K562 (cell line): Measurements from ENCODE around the gene HIPK2. TPM values are rescaled to one million over a fixed set of nuclear protein-coding genes. Genes with fewer than 3 reads are reported as not detected.

ENCODE experiments used
- ATAC-seq: fragments of 200-7000 bp; cut with Tn5 transposase; 3 replicates; pipeline ENCODE4 v1.9.1; 2020; ENCODE audit warnings: moderate library complexity
- BruUV-seq: library from RNA; stranded (reverse); fragments of 400-500 nt; replicated peaks from 2 replicates; lab custom pipeline; 2021; lab: Mats Ljungman, UMichigan
- CTCF ChIA-PET: fragments of 300-600 bp; formaldehyde crosslinking; extraction: SDS; loops from one replicate; lab custom pipeline; 2021; ENCODE audit warnings: low intra/inter-chr PET ratio; lab: Yijun Ruan, JAX
- POLR2A ChIA-PET: fragments of 300-600, 350-650 bp; sonication (Branson Sonifier 250); formaldehyde crosslinking; extraction: SDS; loops from one replicate; lab custom pipeline; 2021; ENCODE audit warnings: antibody characterized with exemption, inconsistent platforms; lab: Yijun Ruan, JAX
- DNase-seq, 4 experiments: peaks; one replicate each; pipeline versions ENCODE4 v3.0.0 to v3.0.0-alpha.2; 2011 to 2018; ENCODE audit warnings: low spot score in 3 of 4, mixed read lengths in 3 of 4; ENCODE audit errors: extremely low read depth in 1 of 4
- FAIRE-seq: peaks from 2 replicates; lab custom pipeline; 2011; peaks lifted over from hg19 to GRCh38; lab: Jason Lieb, UNC
- H2AFZ ChIP-seq: 2 replicates; pipeline ENCODE4 v1.6.0; 2011; ENCODE audit warnings: low read depth, low read length, control low read depth, inconsistent platforms
- H3K27ac ChIP-seq: fragments of 200-600 bp; 3 replicates; pipeline ENCODE4 v1.8.0; 2011; ENCODE audit warnings: low read depth, mild to moderate bottlenecking, control low read depth, inconsistent platforms, low read length, moderate library complexity, mixed read lengths; ENCODE audit errors: extremely low read depth
- H3K27me3 ChIP-seq, 2 experiments: fragments of 300-600 bp in 1 of 2; 2 replicates in 1 of 2; 3 replicates in 1 of 2; pipeline versions ENCODE4 v1.6.0 to v1.8.0; 2011; ENCODE audit warnings: inconsistent platforms in 2 of 2, low read length in 2 of 2, mild to moderate bottlenecking in 1 of 2, mixed read lengths in 1 of 2, moderate library complexity in 1 of 2; ENCODE audit not compliant: control insufficient read depth in 2 of 2, insufficient read depth in 2 of 2
- H3K36me3 ChIP-seq: fragments of 300-600 bp; 3 replicates; pipeline ENCODE4 v1.8.0; 2011; ENCODE audit warnings: mild to moderate bottlenecking, low read length, inconsistent platforms; ENCODE audit not compliant: control insufficient read depth, insufficient read depth
- H3K4me1 ChIP-seq, 2 experiments: fragments of 200-600 bp in 1 of 2; replicated peaks in 1 of 2; 2 replicates in 1 of 2; 3 replicates in 1 of 2; pipeline versions ENCODE4 v1.5.1 to v1.8.0; 2011; ENCODE audit warnings: inconsistent platforms in 2 of 2, low read length in 2 of 2, mild to moderate bottlenecking in 1 of 2, mixed read lengths in 1 of 2, moderate library complexity in 1 of 2; ENCODE audit not compliant: control insufficient read depth in 2 of 2, insufficient read depth in 2 of 2
- H3K4me2 ChIP-seq: 2 replicates; pipeline ENCODE4 v1.6.1; 2011; ENCODE audit warnings: low read length, control low read depth, inconsistent platforms, mixed read lengths; ENCODE audit not compliant: insufficient read depth
- H3K4me3 ChIP-seq: fragments of 200-600 bp; sonication (generic), shearing (Covaris generic); 2 replicates; pipeline ENCODE4 v1.5.1; 2016; ENCODE audit warnings: control low read depth, inconsistent platforms
- H3K79me2 ChIP-seq: fragments of 200-600 bp; 3 replicates; pipeline ENCODE4 v1.8.0; 2011; ENCODE audit warnings: low read length, inconsistent platforms; ENCODE audit not compliant: control insufficient read depth, insufficient read depth
- H3K9ac ChIP-seq, 2 experiments: 2 replicates each; pipeline versions ENCODE4 v1.6.0 to v1.6.1; 2011; ENCODE audit warnings: low read depth in 2 of 2, low read length in 2 of 2, control low read depth in 1 of 2, inconsistent platforms in 1 of 2, mild to moderate bottlenecking in 1 of 2, mixed read lengths in 1 of 2; ENCODE audit not compliant: insufficient read depth in 1 of 2
- H3K9me1 ChIP-seq: one replicate; pipeline ENCODE4 v1.6.0; 2011; ENCODE audit warnings: inconsistent platforms, mild to moderate bottlenecking, low read length, moderate library complexity; ENCODE audit not compliant: control insufficient read depth, insufficient read depth
- H3K9me3 ChIP-seq: replicated peaks from 2 replicates; pipeline ENCODE4 v1.5.1; 2011; ENCODE audit warnings: low read depth, low read length, inconsistent platforms; ENCODE audit not compliant: control insufficient read depth, insufficient read depth
- H4K20me1 ChIP-seq: replicated peaks from 2 replicates; pipeline ENCODE4 v1.6.1; 2011; ENCODE audit warnings: low read length, inconsistent platforms, mixed read lengths; ENCODE audit not compliant: control insufficient read depth, insufficient read depth
- ASH1L ChIP-seq: fragments of 450-650 bp; IDR thresholded peaks from 2 replicates; pipeline ENCODE4 v1.6.1; 2018; ENCODE audit warnings: borderline replicate concordance, mild to moderate bottlenecking, low read depth; ENCODE audit not compliant: partially characterized antibody
- RB1 ChIP-seq: fragments of 450-650 bp; IDR thresholded peaks from 2 replicates; pipeline ENCODE4 v1.6.1; 2017; ENCODE audit warnings: low read depth, mild to moderate bottlenecking
- RERE ChIP-seq: sonication (generic); formaldehyde crosslinking; IDR thresholded peaks from 2 replicates; pipeline ENCODE4 v1.8.0; 2023; ENCODE audit warnings: missing genetic modification reagents, mild to moderate bottlenecking, borderline replicate concordance
- SRSF3 ChIP-seq: fragments of 200-400 bp; formaldehyde crosslinking; IDR thresholded peaks from 2 replicates; pipeline ENCODE4 v1.6.1; 2016; ENCODE audit warnings: mild to moderate bottlenecking, low read length, moderate library complexity; ENCODE audit not compliant: insufficient read depth
- THRAP3 ChIP-seq: fragments of 450-650 bp; IDR thresholded peaks from 2 replicates; pipeline ENCODE4 v1.6.1; 2016; ENCODE audit warnings: mild to moderate bottlenecking, inconsistent platforms, borderline replicate concordance
- U2AF1 ChIP-seq: fragments of 200-400 bp; formaldehyde crosslinking; optimal IDR thresholded peaks from 2 replicates; pipeline ENCODE3; 2017; ENCODE audit warnings: mild to moderate bottlenecking, low read depth, low read length, moderate library complexity
- ZBTB26 ChIP-seq: fragments of 450-650 bp; formaldehyde crosslinking; IDR thresholded peaks from 2 replicates; pipeline ENCODE4 v1.4.0; 2022; ENCODE audit warnings: missing genetic modification characterization
- ZNF609 ChIP-seq: sonication (generic); formaldehyde crosslinking; IDR thresholded peaks from 2 replicates; pipeline ENCODE4 v1.8.1; 2023; ENCODE audit warnings: missing genetic modification reagents, mild to moderate bottlenecking, borderline replicate concordance
- WGBS: fragments of 100-300 bp; shearing (Covaris generic); methylation state at CpG from one replicate; pipeline ENCODE4 v1.1.6; 2016; ENCODE audit warnings: low coverage, mixed read lengths; ENCODE audit not compliant: insufficient coverage; ENCODE audit errors: missing lambda C conversion rate; 5-methylcytosine and 5-hydroxymethylcytosine counted together
- in situ Hi-C: fragments of 300-500 bp; cut with MboI; formaldehyde crosslinking; loops from 4 replicates; pipeline ENCODE4 v1.15.0; 2018; ENCODE audit warnings: inconsistent platforms, mixed read lengths
- intact Hi-C: fragments of 100-400 bp; cut with micrococcal nuclease; formaldehyde crosslinking; loops from 2 replicates; pipeline ENCODE4 v1.14.2; 2022
- polyA plus RNA-seq, 8 experiments: library from polyadenylated mRNA; depleted of rRNA in 4 of 8; stranded (reverse) in 5 of 8; unstranded in 3 of 8; fragments of >200 nt; fragmentation: Nextera tagmentation in 2 of 8; fragmentation: Illumina TruSeq in 1 of 8; extraction: Ambion mirVana in 2 of 8; extraction: Trizol in 1 of 8; gene quantifications; 2 replicates each; pipeline versions ENCODE4 v1.2.1 to v1.2.3, GENCODE V29; 2011 to 2014; ENCODE audit warnings: inconsistent platforms in 1 of 8, missing spikeins in 1 of 8
- total RNA-seq, 7 experiments: library from RNA; depleted of rRNA in 6 of 7; stranded (reverse); fragments of >200 nt in 6 of 7; fragmentation: Illumina TruSeq in 2 of 7; extraction: Trizol in 2 of 7; gene quantifications; 2 replicates each; pipeline versions ENCODE4 v1.2.1 to v1.2.3, GENCODE V29; 2011 to 2021; ENCODE audit warnings: low replicate concordance in 1 of 7

The HIPK2 gene
- total and polyA plus RNA-seq, 9 of the 15 experiments (the other 6 are each of a cell fraction or from before 2014, with no cell fraction given): 0.69 to 19.8 (median 5.1) TPM

- H3K9me3 ChIP-seq: no peaks in the 10 kb centered on the region
- no peak for ATAC-seq
- ChIA-PET POLR2A (no interaction called here), CTCF (no interaction called here)
- WGBS: 38% methylated on average over 2 of the region's 2 CpGs
- no peak overlapping the region for H3K9ac ChIP-seq
- intact Hi-C loops: no loop called here
- H2AFZ ChIP-seq: no peak overlapping the region
- H3K27me3 ChIP-seq: peaks cover 0 to 19% of the 10 kb centered on the region in 2 experiments; a peak in 2 of 5 replicates
- FAIRE-seq: no peak
- no peaks in the 10 kb centered on the region for H3K9me1 ChIP-seq
- no peak overlapping the region for H3K27ac ChIP-seq
- no peak overlapping the region for H3K4me2 ChIP-seq
- in situ Hi-C loops: no loop called here
- no peaks in the 10 kb centered on the region for H3K36me3 ChIP-seq
- no peak for DNase-seq
- H3K79me2 ChIP-seq: no peaks in the 10 kb centered on the region
- H4K20me1 ChIP-seq: peaks cover 45% of the 10 kb centered on the region
- H3K4me1 ChIP-seq: no peaks in the 10 kb centered on the region
- H3K4me3 ChIP-seq: no peak overlapping the region
- BruUV-seq: no TSS peak
- TF ChIP-seq ZBTB26: no peak
- TF ChIP-seq RB1: no peak
- TF ChIP-seq THRAP3: no peak
- TF ChIP-seq ZNF609 (CRISPR knock-in tag): no peak
- TF ChIP-seq U2AF1: no peak
- no peak for TF ChIP-seq SRSF3
- no peak for TF ChIP-seq RERE (CRISPR knock-in tag)
- no peak for TF ChIP-seq ASH1L
These were observed 34.4 kb downstream of the HIPK2 start for GRCh38 chr7:139743267-139743966.
